Right atrium auricular region (tissue), 2 donors: ENCODE data around the gene UGCG. TPM values are rescaled to one million over a fixed set of nuclear protein-coding genes. Genes with fewer than 3 reads are reported as not detected.
"Not testable (repeated sequence)": the region's sequence is repeated elsewhere in the genome, so short reads cannot be mapped to it uniquely, and the experiment has no call there.

Source experiments
- DNase-seq: peaks from one replicate; pipeline ENCODE4 v3.0.0-alpha.2; 2019; ENCODE audit warnings: low spot score
- H3K27ac ChIP-seq, 2 donors: fragments of 200-600 bp; sonication (generic); 1 replicate in 1 of 2; 2 replicates in 1 of 2; pipeline ENCODE4 v1.5.1; 2016 to 2019
- H3K27me3 ChIP-seq, 2 donors: fragments of 200-600 bp; sonication (generic); one replicate each; pipeline versions ENCODE4 v1.5.1 to v1.6.0; 2017 to 2019
- H3K36me3 ChIP-seq: fragments of 200-600 bp; sonication (generic); one replicate; pipeline ENCODE4 v1.5.1; 2016
- H3K4me1 ChIP-seq, 2 donors: fragments of 200-600 bp; sonication (generic); one replicate each; pipeline versions ENCODE4 v1.5.1 to v1.6.0; 2017 to 2019
- H3K4me3 ChIP-seq, 2 donors: fragments of 200-600 bp; sonication (generic); 1 replicate in 1 of 2; 2 replicates in 1 of 2; pipeline ENCODE4 v1.5.1; 2017 to 2019; ENCODE audit warnings: mild to moderate bottlenecking in 1 of 2, moderate library complexity in 1 of 2
- H3K9me3 ChIP-seq, 2 donors: fragments of 200-600 bp; sonication (generic); one replicate each; pipeline ENCODE4 v1.5.1; 2019
- total RNA-seq, 2 donors: library from RNA; depleted of rRNA; stranded (reverse); fragments of >200 nt; gene quantifications; one replicate each; pipeline ENCODE4 v1.1.0, GENCODE V29; 2016
- TF ChIP-seq, protein P1 (sequence below), 2 donors: fragments of 200-600 bp; sonication (generic); IDR thresholded peaks; one replicate each; pipeline ENCODE4 v1.5.1; 2019; ENCODE audit warnings: antibody characterized with exemption in 2 of 2

Gene UGCG
- total RNA-seq, 2 donors from 2014 or later = 10.3 to 10.8 TPM

DNA sequence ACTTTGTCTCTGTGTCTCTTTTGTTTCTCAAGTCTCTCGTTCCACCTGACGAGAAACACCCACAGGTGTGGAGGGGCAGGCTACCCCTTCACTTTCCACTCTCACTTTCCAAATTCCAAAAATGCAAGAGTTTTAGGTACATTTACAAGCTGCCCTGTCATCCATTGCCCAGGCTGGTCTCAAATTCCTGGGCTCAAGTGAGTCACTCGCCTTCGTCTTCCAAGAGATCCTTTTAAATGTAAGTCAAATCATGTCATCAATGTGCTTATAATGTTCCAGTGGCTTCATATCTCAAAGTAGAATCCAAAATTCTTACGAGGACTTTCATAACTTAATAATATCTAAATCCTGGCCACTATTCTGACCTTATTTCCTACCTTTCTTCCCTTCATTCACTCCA is 20.4 kb upstream of the UGCG start:
- no peaks in the 10 kb centered on the region for H3K27me3 ChIP-seq
- TF ChIP-seq, protein P1, sequence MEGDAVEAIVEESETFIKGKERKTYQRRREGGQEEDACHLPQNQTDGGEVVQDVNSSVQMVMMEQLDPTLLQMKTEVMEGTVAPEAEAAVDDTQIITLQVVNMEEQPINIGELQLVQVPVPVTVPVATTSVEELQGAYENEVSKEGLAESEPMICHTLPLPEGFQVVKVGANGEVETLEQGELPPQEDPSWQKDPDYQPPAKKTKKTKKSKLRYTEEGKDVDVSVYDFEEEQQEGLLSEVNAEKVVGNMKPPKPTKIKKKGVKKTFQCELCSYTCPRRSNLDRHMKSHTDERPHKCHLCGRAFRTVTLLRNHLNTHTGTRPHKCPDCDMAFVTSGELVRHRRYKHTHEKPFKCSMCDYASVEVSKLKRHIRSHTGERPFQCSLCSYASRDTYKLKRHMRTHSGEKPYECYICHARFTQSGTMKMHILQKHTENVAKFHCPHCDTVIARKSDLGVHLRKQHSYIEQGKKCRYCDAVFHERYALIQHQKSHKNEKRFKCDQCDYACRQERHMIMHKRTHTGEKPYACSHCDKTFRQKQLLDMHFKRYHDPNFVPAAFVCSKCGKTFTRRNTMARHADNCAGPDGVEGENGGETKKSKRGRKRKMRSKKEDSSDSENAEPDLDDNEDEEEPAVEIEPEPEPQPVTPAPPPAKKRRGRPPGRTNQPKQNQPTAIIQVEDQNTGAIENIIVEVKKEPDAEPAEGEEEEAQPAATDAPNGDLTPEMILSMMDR (IDR thresholded peaks at IDR 0.05) = no peak
- no peak overlapping the region for H3K27ac ChIP-seq
- no peaks in the 10 kb centered on the region for H3K36me3 ChIP-seq
- H3K4me3 ChIP-seq = no peak overlapping the region
- no peak for DNase-seq
- no peaks in the 10 kb centered on the region for H3K9me3 ChIP-seq
- no peaks in the 10 kb centered on the region for H3K4me1 ChIP-seq

DNA sequence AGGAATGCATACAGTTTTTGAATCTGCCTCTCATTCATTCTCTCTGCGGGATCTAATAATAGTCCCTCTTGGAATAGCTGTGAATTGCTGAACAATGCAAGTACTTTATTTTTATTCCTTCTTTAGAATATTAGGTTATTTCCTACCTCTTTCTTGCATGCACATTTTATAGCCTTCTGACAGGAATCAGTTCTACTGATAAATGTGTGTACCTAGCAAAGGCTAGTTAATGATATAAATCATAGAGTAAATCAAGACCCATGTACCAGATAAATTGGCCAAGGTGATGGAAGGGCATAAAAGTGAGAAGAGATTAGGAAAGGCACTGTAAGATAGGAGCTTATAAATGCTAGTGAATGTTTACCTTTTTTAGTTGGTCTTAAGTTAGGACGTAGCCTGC is 19.2 kb upstream of the UGCG start:
- TF ChIP-seq, protein P1 (IDR thresholded peaks at IDR 0.05) = no peak
- DNase-seq = no peak
- H3K27ac ChIP-seq = no peak overlapping the region
- no peak overlapping the region for H3K4me3 ChIP-seq
- no peaks in the 10 kb centered on the region for H3K27me3 ChIP-seq
- H3K36me3 ChIP-seq = no peaks in the 10 kb centered on the region
- H3K4me1 ChIP-seq = no peaks in the 10 kb centered on the region
- H3K9me3 ChIP-seq = no peaks in the 10 kb centered on the region

DNA sequence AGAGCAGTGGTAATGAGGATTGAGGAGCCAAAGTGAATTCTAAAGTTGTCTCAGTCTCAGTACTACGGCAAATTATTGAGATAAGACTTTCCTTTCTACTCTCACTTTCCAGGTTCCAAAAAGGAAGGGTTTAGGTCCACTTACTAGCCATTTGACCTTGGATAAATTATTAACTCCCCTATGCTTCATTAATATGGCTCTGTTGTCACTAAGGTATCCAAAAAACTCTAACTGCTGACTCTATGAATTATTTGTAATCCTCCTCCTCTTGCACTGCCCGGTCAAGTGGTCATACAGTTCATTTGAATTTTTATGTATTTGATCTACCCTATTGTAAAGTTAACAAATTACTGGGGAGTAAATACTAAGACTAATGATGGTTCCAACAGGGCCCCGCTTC is 17.7 kb upstream of the UGCG start:
- Histone ChIP-seq H3K4me1 (no peaks in the 10 kb centered on the region), H3K9me3 (no peaks in the 10 kb centered on the region), H3K27me3 (no peaks in the 10 kb centered on the region), H3K4me3 (no peak overlapping the region), H3K27ac (no peak overlapping the region), H3K36me3 (no peaks in the 10 kb centered on the region)
- TF ChIP-seq, protein P1 (IDR thresholded peaks at IDR 0.05) = no peak
- DNase-seq = no peak

DNA sequence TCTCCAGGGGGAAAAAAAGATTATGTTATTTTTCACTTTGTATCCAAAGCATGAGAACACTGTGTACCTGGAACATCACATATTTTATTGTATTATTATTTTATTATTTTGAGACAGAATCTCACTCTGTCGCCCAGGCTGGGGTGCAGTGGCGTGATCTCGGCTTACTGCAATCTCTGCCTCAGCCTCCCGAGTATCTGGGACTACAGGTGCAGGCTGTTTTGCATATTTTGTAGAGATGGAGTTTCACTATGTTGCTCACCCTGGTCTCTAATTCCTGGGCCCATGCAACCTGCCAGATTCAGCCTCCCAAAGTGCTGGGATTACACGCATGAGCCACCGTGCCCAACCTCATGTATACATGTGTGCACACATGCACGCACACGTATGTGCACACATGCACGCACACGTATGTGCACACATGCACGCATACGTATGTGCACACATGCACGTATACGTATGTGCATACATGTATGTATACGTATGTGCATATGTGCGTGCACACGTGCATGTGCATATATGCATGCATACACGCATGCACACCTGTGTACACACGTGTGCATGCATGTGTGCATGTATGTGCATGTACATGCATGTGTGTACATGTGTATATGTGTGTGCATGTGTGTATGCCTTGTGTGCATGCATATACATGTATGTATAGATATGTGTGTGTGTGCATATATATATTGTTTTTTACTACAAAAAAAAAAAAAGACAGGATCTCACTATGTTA is 9.5 kb upstream of the UGCG start:
- TF ChIP-seq, protein P1 (IDR thresholded peaks at IDR 0.05) = no peak
- DNase-seq = no peak
- H3K4me1 ChIP-seq = no peaks in the 10 kb centered on the region
- no peaks in the 10 kb centered on the region for H3K9me3 ChIP-seq
- H3K36me3 ChIP-seq = no peaks in the 10 kb centered on the region
- H3K4me3 ChIP-seq = no peak overlapping the region
- no peak overlapping the region for H3K27ac ChIP-seq
- H3K27me3 ChIP-seq = no peaks in the 10 kb centered on the region

DNA sequence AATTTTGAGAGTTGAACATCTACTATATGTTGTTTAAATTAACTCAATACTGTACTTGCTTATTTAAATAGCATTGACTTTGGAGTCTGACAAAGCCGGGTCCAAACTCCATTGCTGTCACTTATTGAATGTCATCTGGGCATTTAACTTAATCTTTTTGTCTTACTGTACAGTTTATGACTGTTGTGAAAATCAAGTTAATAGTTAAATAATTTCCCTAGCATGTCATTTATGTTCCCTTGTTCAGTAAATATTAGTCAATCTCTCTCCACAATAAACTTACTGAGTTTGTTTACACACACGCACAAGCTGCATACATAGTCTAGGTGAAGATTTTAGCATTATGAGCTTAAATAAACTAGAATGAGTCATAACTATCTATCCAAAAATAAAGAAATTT is 6.3 kb upstream of the UGCG start:
- H3K4me3 ChIP-seq = no peak overlapping the region
- H3K27me3 ChIP-seq = no peaks in the 10 kb centered on the region
- no peak overlapping the region for H3K27ac ChIP-seq
- TF ChIP-seq, protein P1 (IDR thresholded peaks at IDR 0.05) = no peak
- no peak for DNase-seq
- H3K4me1 ChIP-seq = no peaks in the 10 kb centered on the region
- H3K36me3 ChIP-seq = no peaks in the 10 kb centered on the region
- no peaks in the 10 kb centered on the region for H3K9me3 ChIP-seq

DNA sequence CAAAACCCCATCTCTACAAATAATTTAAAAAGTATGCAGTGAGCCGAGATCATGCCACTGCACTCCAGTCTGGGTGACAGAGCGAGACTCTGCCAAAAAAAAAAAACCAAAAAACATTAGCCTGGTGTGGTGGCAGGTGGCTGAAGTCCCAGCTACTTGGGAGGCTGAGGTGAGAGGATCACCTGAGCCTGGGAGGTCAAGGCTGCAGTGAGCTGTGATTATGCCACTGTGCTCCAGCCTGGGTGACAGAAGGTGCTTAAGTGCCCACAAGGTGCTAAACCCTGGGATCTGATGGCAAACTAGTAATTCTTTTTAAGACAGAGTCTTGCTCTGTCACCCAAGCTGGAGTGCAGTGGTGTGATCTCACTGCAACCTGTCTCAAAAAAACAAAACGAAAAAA is 5.7 kb upstream of the UGCG start:
- H3K27ac ChIP-seq, H3K4me3 ChIP-seq: not testable (repeated sequence)

More for the DNA sequence above, 5.7 kb upstream of the UGCG start:
- H3K36me3 ChIP-seq, H3K4me1 ChIP-seq, DNase-seq, H3K9me3 ChIP-seq, H3K27me3 ChIP-seq: not testable (repeated sequence)
